Measurements from ENCODE around the gene OR51B5.

DNA sequence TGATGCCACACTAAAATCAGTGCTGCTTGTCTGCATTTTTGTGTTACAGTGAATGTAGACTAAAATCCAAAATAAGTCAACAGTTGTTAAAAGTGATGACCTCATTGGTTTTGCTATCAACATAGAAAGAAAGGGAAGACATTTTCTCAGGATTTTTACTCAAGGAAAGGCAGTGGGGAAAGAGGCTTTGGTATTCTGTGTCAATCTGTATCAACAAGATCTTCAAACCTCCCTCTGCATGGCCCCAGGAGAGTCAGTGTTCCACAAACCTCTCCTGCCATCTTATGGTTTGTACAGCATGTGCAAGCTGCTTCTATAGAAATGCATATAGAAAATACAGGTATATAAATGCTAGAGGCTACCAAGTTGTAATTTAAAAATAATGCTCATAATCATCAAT lies 26.5 kb upstream of the OR51B5 start:
- TF ChIP-seq POLR2AphosphoS5 (IDR thresholded peaks at IDR 0.05; ENCODE audit: low read depth, low read length) (no peak), POLR2A (IDR thresholded peaks at IDR 0.05; ENCODE audit: low read depth, low read length) (no peak), TAF1 (IDR thresholded peaks at IDR 0.05; ENCODE audit: low read depth, low read length) (no peak)

All from GM12891 (cell line).